ENCODE data around the gene CYP2F1. TPM values are rescaled to one million over a fixed set of nuclear protein-coding genes. Genes with fewer than 3 reads are reported as not detected.

CYP2F1 gene
- total and polyA plus RNA-seq, 9 of the 15 experiments (the other 6 are each of a cell fraction or from before 2014, with no cell fraction given), result 0.03 to 0.77 (median 0.18) TPM; not detected in 1

DNA sequence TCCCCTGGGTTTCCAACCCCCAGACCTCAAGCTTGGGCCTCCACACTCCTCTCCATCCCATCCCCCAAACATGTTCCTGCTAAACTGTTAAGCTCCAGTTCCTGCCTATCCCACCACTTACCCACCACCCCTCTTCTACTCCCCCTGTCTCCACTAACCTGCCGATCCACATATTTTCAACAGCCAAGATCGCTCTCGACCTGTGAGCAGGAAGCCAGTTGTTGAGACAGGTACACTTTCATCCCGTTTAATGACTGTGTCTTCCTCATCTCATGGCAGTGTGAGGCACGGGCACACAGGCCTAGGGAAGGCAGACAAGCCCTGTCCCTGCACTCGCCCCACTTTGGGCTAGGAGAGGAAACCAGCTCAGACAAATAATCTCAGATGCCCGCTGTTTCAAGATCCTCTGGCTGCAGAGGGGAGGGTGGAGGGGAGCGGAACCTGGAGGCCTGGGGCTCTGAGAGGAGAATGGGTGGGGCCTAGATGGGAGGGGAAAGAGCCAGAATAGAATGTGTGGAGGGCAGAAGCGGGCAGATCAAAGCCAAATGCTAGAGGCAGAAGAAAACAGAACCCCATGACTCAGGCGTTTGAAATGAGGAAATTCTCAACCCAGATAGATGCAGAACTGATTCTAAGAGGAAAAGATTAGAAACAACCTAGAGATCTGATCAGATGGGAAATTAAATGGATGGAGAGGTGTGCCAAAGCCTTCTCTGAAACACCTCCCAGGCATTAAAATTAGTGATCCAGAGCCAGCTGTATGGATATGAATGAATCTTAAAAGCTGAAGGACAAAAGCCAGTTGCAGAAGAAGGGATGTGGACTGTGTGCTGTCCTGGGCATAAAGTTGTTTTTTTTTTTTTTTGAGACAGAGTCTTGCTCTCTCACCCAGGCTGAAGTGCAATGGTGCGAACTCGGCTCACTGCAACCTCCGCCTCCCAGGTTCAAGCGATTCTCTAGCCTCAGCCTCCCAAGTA is 61.9 kb downstream of the CYP2F1 start:
- no peak for ATAC-seq
- ChIA-PET CTCF (ENCODE audit: low intra/inter-chr PET ratio) (no interaction called here), POLR2A (interaction anchor here (0.5 to 1.2 kb wide), 3 partner anchors 10 to 188 kb away, joined by 3 to 4 read pairs (median 3); partner anchors contain the start of gene B9D2)
- Histone ChIP-seq H3K36me3 (ENCODE audit: control insufficient read depth, insufficient read depth, low read length) (no peaks in the 10 kb centered on the region), H3K27ac (ENCODE audit: extremely low read depth, low read depth, low read length) (no peak overlapping the region), H3K9me1 (ENCODE audit: control insufficient read depth, insufficient read depth, low read length) (no peaks in the 10 kb centered on the region), H4K20me1 (replicated peaks; ENCODE audit: control insufficient read depth, insufficient read depth, low read length) (no peaks in the 10 kb centered on the region), H3K79me2 (ENCODE audit: control insufficient read depth, insufficient read depth, low read length) (no peaks in the 10 kb centered on the region), H3K9ac (ENCODE audit: insufficient read depth in 1 of 2, low read depth in 2 of 2, low read length in 2 of 2) (no peak overlapping the region), H3K27me3 (ENCODE audit: control insufficient read depth in 2 of 2, insufficient read depth in 2 of 2, low read length in 2 of 2) (peaks cover 4 to 21% of the 10 kb centered on the region in 2 experiments; a peak in 4 of 5 replicates), H3K9me3 (replicated peaks; ENCODE audit: control insufficient read depth, insufficient read depth, low read depth, low read length) (no peaks in the 10 kb centered on the region), H3K4me3 (no peak overlapping the region), H3K4me2 (ENCODE audit: insufficient read depth, low read length) (no peak overlapping the region), H2AFZ (ENCODE audit: low read depth, low read length) (no peak overlapping the region), H3K4me1 (replicated peaks in 1 of 2; ENCODE audit: control insufficient read depth in 2 of 2, insufficient read depth in 2 of 2, low read length in 2 of 2) (no peaks in the 10 kb centered on the region; a peak in 1 of 5 replicates)
- in situ Hi-C loops (cut with MboI) (no loop called here), intact Hi-C loops (cut with micrococcal nuclease) (no loop called here)
- FAIRE-seq, result no peak
- BruUV-seq (replicated peaks), result no TSS peak
- 6% methylated on average over 14 of the region's 14 CpGs for WGBS (ENCODE audit: insufficient coverage, low coverage, missing lambda C conversion rate)
- no peak for DNase-seq (ENCODE audit: extremely low read depth in 1 of 4, low spot score in 3 of 4)
- TF ChIP-seq, protein P1, sequence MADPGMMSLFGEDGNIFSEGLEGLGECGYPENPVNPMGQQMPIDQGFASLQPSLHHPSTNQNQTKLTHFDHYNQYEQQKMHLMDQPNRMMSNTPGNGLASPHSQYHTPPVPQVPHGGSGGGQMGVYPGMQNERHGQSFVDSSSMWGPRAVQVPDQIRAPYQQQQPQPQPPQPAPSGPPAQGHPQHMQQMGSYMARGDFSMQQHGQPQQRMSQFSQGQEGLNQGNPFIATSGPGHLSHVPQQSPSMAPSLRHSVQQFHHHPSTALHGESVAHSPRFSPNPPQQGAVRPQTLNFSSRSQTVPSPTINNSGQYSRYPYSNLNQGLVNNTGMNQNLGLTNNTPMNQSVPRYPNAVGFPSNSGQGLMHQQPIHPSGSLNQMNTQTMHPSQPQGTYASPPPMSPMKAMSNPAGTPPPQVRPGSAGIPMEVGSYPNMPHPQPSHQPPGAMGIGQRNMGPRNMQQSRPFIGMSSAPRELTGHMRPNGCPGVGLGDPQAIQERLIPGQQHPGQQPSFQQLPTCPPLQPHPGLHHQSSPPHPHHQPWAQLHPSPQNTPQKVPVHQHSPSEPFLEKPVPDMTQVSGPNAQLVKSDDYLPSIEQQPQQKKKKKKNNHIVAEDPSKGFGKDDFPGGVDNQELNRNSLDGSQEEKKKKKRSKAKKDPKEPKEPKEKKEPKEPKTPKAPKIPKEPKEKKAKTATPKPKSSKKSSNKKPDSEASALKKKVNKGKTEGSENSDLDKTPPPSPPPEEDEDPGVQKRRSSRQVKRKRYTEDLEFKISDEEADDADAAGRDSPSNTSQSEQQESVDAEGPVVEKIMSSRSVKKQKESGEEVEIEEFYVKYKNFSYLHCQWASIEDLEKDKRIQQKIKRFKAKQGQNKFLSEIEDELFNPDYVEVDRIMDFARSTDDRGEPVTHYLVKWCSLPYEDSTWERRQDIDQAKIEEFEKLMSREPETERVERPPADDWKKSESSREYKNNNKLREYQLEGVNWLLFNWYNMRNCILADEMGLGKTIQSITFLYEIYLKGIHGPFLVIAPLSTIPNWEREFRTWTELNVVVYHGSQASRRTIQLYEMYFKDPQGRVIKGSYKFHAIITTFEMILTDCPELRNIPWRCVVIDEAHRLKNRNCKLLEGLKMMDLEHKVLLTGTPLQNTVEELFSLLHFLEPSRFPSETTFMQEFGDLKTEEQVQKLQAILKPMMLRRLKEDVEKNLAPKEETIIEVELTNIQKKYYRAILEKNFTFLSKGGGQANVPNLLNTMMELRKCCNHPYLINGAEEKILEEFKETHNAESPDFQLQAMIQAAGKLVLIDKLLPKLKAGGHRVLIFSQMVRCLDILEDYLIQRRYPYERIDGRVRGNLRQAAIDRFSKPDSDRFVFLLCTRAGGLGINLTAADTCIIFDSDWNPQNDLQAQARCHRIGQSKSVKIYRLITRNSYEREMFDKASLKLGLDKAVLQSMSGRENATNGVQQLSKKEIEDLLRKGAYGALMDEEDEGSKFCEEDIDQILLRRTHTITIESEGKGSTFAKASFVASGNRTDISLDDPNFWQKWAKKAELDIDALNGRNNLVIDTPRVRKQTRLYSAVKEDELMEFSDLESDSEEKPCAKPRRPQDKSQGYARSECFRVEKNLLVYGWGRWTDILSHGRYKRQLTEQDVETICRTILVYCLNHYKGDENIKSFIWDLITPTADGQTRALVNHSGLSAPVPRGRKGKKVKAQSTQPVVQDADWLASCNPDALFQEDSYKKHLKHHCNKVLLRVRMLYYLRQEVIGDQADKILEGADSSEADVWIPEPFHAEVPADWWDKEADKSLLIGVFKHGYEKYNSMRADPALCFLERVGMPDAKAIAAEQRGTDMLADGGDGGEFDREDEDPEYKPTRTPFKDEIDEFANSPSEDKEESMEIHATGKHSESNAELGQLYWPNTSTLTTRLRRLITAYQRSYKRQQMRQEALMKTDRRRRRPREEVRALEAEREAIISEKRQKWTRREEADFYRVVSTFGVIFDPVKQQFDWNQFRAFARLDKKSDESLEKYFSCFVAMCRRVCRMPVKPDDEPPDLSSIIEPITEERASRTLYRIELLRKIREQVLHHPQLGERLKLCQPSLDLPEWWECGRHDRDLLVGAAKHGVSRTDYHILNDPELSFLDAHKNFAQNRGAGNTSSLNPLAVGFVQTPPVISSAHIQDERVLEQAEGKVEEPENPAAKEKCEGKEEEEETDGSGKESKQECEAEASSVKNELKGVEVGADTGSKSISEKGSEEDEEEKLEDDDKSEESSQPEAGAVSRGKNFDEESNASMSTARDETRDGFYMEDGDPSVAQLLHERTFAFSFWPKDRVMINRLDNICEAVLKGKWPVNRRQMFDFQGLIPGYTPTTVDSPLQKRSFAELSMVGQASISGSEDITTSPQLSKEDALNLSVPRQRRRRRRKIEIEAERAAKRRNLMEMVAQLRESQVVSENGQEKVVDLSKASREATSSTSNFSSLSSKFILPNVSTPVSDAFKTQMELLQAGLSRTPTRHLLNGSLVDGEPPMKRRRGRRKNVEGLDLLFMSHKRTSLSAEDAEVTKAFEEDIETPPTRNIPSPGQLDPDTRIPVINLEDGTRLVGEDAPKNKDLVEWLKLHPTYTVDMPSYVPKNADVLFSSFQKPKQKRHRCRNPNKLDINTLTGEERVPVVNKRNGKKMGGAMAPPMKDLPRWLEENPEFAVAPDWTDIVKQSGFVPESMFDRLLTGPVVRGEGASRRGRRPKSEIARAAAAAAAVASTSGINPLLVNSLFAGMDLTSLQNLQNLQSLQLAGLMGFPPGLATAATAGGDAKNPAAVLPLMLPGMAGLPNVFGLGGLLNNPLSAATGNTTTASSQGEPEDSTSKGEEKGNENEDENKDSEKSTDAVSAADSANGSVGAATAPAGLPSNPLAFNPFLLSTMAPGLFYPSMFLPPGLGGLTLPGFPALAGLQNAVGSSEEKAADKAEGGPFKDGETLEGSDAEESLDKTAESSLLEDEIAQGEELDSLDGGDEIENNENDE (IDR thresholded peaks at IDR 0.05; ENCODE audit: low read depth, low read length), result no peak
- TF ChIP-seq SAFB2 (IDR thresholded peaks at IDR 0.05; ENCODE audit: borderline replicate concordance, low read depth, low read length, severe bottlenecking), result no peak
- no peak for TF ChIP-seq MCM3 (IDR thresholded peaks at IDR 0.05)
- TF ChIP-seq NFATC3 (IDR thresholded peaks at IDR 0.05), result no peak
- no peak for TF ChIP-seq ZNF121 (CRISPR knock-in tag; conservative IDR thresholded peaks at IDR 0.05)
- TF ChIP-seq KLF16 (IDR thresholded peaks at IDR 0.05), result no peak
- TF ChIP-seq, protein P2, sequence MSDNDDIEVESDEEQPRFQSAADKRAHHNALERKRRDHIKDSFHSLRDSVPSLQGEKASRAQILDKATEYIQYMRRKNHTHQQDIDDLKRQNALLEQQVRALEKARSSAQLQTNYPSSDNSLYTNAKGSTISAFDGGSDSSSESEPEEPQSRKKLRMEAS (CRISPR knock-in tag; IDR thresholded peaks at IDR 0.05), result no peak
- TF ChIP-seq, protein P3, sequence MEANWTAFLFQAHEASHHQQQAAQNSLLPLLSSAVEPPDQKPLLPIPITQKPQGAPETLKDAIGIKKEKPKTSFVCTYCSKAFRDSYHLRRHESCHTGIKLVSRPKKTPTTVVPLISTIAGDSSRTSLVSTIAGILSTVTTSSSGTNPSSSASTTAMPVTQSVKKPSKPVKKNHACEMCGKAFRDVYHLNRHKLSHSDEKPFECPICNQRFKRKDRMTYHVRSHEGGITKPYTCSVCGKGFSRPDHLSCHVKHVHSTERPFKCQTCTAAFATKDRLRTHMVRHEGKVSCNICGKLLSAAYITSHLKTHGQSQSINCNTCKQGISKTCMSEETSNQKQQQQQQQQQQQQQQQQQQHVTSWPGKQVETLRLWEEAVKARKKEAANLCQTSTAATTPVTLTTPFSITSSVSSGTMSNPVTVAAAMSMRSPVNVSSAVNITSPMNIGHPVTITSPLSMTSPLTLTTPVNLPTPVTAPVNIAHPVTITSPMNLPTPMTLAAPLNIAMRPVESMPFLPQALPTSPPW (CRISPR knock-in tag; IDR thresholded peaks at IDR 0.05), result no peak
